H1 (cell line): ENCODE results near the gene CORO7. TPM values are rescaled to one million over a fixed set of nuclear protein-coding genes. Genes with fewer than 3 reads are reported as not detected.

Experiments
- ATF3 ChIP-seq: IDR thresholded peaks from 2 replicates; pipeline ENCODE4 v1.6.1; 2011; ENCODE audit warnings: low read depth, mild to moderate bottlenecking, low read length; ENCODE audit not compliant: insufficient read depth
- CREB1 ChIP-seq: IDR thresholded peaks from 2 replicates; pipeline ENCODE4 v1.6.1; 2012; ENCODE audit warnings: inconsistent platforms
- HDAC6 ChIP-seq: IDR thresholded peaks from one replicate; pipeline ENCODE4 v1.7.1; 2012; ENCODE audit warnings: low read depth, mild to moderate bottlenecking, inconsistent platforms, low read length, moderate library complexity
- RAD21 ChIP-seq, 2 experiments: IDR thresholded peaks in 1 of 2; conservative IDR thresholded peaks in 1 of 2; 2 replicates each; pipeline ENCODE4 v1.6.1; 2011; ENCODE audit warnings: low read depth in 2 of 2, low read length in 2 of 2, improper control_type of control experiment in 1 of 2, inconsistent platforms in 1 of 2, mild to moderate bottlenecking in 1 of 2, moderate library complexity in 1 of 2
- ZNF274 ChIP-seq: IDR thresholded peaks from 2 replicates; pipeline ENCODE4 v1.7.0; 2012; ENCODE audit warnings: low read length, borderline replicate concordance; ENCODE audit errors: extremely low read depth
- polyA plus RNA-seq, 7 experiments: library from polyadenylated mRNA; depleted of rRNA in 3 of 7; stranded (reverse) in 5 of 7; unstranded in 2 of 7; fragments of >200 nt in 5 of 7; fragments of 200-250 nt in 2 of 7; gene quantifications; 1 replicate in 5 of 7; 2 replicates in 1 of 7; 4 replicates in 1 of 7; pipeline versions ENCODE4 v1.2.1 to v1.2.3, GENCODE V29; 2011 to 2013; ENCODE audit warnings: missing spikeins in 2 of 7, mixed read lengths in 2 of 7
- total RNA-seq: library from RNA; stranded (reverse); fragmentation: NEBNext Ultra II Directional; extraction: Animal tissue kit (Norgen Biotek cat#: 25700); gene quantifications from 2 replicates; pipeline ENCODE4 v1.2.1, GENCODE V29; 2021

The CORO7 gene
- total and polyA plus RNA-seq, 2 of the 8 experiments (the other 6 are each of a cell fraction or from before 2014, with no cell fraction given) = 25.2 to 29.8 TPM

DNA sequence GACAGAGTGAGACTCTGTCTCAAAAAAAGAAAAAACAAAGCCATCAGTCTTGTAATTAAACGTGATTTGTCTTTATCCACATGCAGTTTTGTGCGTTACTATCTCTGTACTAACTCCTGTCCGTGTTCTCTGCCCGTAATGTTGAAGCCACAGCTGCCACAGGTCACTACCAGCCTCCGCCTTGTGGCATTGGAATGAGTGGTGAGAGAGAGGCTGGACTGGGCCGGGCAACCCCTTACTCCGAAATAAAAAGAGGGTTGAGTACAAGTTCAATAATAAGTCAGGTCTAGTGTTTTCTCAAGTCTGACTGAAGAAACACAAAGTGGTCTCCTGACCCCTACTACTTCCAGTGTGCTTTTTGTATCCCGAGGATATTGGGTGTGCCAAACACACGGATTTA is 14.6 kb upstream of the CORO7 start (continued):
- TF ChIP-seq RAD21 (IDR thresholded peaks at IDR 0.05 in 1 of 2, conservative IDR thresholded peaks at IDR 0.05 in 1 of 2; ENCODE audit: low read depth in 2 of 2, low read length in 2 of 2) (no peak), HDAC6 (no peak), ZNF274 (no peak), CREB1 (no peak), ATF3 (no peak)
